CD8-positive, alpha-beta memory T cell (primary cell): Measurements from ENCODE around the gene CAMKK1. TPM values are rescaled to one million over a fixed set of nuclear protein-coding genes. Genes with fewer than 3 reads are reported as not detected.

Experiments
- CTCF ChIA-PET: fragments of 350-600 bp; sonication (Branson Sonifier 250); formaldehyde crosslinking; loops from one replicate; lab custom pipeline; 2021; ENCODE audit warnings: antibody characterized with exemption; lab: Charles Lee
- POLR2A ChIA-PET: fragments of 350-600 bp; sonication (Branson Sonifier 250); formaldehyde crosslinking; loops from one replicate; lab custom pipeline; 2021; ENCODE audit warnings: antibody characterized with exemption; lab: Charles Lee
- DNase-seq, 5 donors: peaks; one replicate each; pipeline versions ENCODE4 v3.0.0 to v3.0.0-alpha.2; 2020 to 2022; ENCODE audit warnings: mixed read lengths in 1 of 5
- H3K27ac ChIP-seq: one replicate; pipeline ENCODE4 v1.7.0; 2013; ENCODE audit warnings: low read depth, mild to moderate bottlenecking, low read length, moderate library complexity
- H3K27me3 ChIP-seq: 2 replicates; pipeline ENCODE4 v1.7.0; 2013; ENCODE audit warnings: low read length, mild to moderate bottlenecking; ENCODE audit not compliant: insufficient read depth, poor library complexity, severe bottlenecking
- H3K36me3 ChIP-seq: 2 replicates; pipeline ENCODE4 v1.7.0; 2013; ENCODE audit warnings: mild to moderate bottlenecking, low read length, moderate library complexity; ENCODE audit not compliant: insufficient read depth
- H3K4me1 ChIP-seq: 2 replicates; pipeline ENCODE4 v1.7.0; 2013; ENCODE audit warnings: mild to moderate bottlenecking, low read length, moderate library complexity; ENCODE audit not compliant: insufficient read depth
- H3K4me3 ChIP-seq: 2 replicates; pipeline ENCODE4 v1.7.0; 2013; ENCODE audit warnings: mild to moderate bottlenecking, low read length
- H3K9me3 ChIP-seq: 2 replicates; pipeline ENCODE4 v1.7.0; 2013; ENCODE audit warnings: mild to moderate bottlenecking, low read length
- H3K27ac Mint-ChIP-seq, 8 donors: one replicate each; pipeline ENCODE4 v1.8.0; 2020 to 2021; ENCODE audit warnings: mixed read lengths in 8 of 8, mild to moderate bottlenecking in 6 of 8, inconsistent platforms in 3 of 8, moderate library complexity in 3 of 8
- H3K27me3 Mint-ChIP-seq, 2 donors: one replicate each; pipeline ENCODE4 v1.8.0; 2020 to 2021; ENCODE audit warnings: mixed read lengths in 2 of 2, mild to moderate bottlenecking in 1 of 2, moderate library complexity in 1 of 2
- H3K36me3 Mint-ChIP-seq, 3 donors: one replicate each; pipeline ENCODE4 v1.8.0; 2020 to 2021; ENCODE audit warnings: mixed read lengths in 3 of 3, inconsistent platforms in 1 of 3, mild to moderate bottlenecking in 1 of 3
- H3K4me1 Mint-ChIP-seq, 3 donors: one replicate each; pipeline ENCODE4 v1.8.0; 2020 to 2021; ENCODE audit warnings: mixed read lengths in 3 of 3, inconsistent platforms in 1 of 3, mild to moderate bottlenecking in 1 of 3
- H3K4me3 Mint-ChIP-seq, 7 donors: one replicate each; pipeline ENCODE4 v1.8.0; 2020 to 2021; ENCODE audit warnings: mixed read lengths in 7 of 7, mild to moderate bottlenecking in 6 of 7, moderate library complexity in 4 of 7, inconsistent platforms in 2 of 7
- H3K9me3 Mint-ChIP-seq, 5 donors: one replicate each; pipeline ENCODE4 v1.8.0; 2020 to 2022; ENCODE audit warnings: mixed read lengths in 5 of 5, mild to moderate bottlenecking in 3 of 5, moderate library complexity in 2 of 5, inconsistent platforms in 1 of 5
- polyA plus RNA-seq: library from polyadenylated mRNA; unstranded; fragments of 300-500 nt; fragmentation: Illumina TruSeq; gene quantifications from one replicate; pipeline ENCODE4 v1.2.3, GENCODE V29; 2021
- total RNA-seq, 2 experiments: library from RNA; stranded (reverse); gene quantifications; one replicate each; pipeline ENCODE4 v1.2.3, GENCODE V29; 2021

CAMKK1 gene
- total and polyA plus RNA-seq, 3 experiments from 2014 or later = 1.1 to 2.7 (median 2.3) TPM

- H3K4me1 Mint-ChIP-seq = no peaks in the 10 kb centered on the region
- no peak overlapping the region for H3K27ac Mint-ChIP-seq
- CTCF ChIA-PET = no interaction called here
- H3K9me3 ChIP-seq = no peaks in the 10 kb centered on the region
- H3K27ac ChIP-seq = no peak overlapping the region
- H3K4me3 ChIP-seq = no peak overlapping the region
- peaks cover 22 to 86% (median 39%) of the 10 kb centered on the region in 3 donors for H3K36me3 Mint-ChIP-seq
- H3K4me1 ChIP-seq = no peaks in the 10 kb centered on the region
- H3K27me3 Mint-ChIP-seq = no peaks in the 10 kb centered on the region
- no peaks in the 10 kb centered on the region for H3K27me3 ChIP-seq
- DNase-seq = no peak
- no peak overlapping the region for H3K4me3 Mint-ChIP-seq
- peaks cover 38% of the 10 kb centered on the region for H3K36me3 ChIP-seq
- no peaks in the 10 kb centered on the region for H3K9me3 Mint-ChIP-seq
- POLR2A ChIA-PET = no interaction called here
Measured at GRCh38 chr17:3818786-3819185, 74.1 kb downstream of the CAMKK1 start.

- Histone ChIP-seq H3K9me3 (no peaks in the 10 kb centered on the region), H3K27ac (no peak overlapping the region), H3K27me3 (no peaks in the 10 kb centered on the region), H3K4me3 (no peak overlapping the region), H3K4me1 (no peaks in the 10 kb centered on the region), H3K36me3 (peaks cover 42% of the 10 kb centered on the region)
- Mint-ChIP-seq H3K9me3 (no peaks in the 10 kb centered on the region), H3K4me3 (no peak overlapping the region), H3K36me3 (peaks cover 22 to 87% (median 38%) of the 10 kb centered on the region in 3 donors), H3K27me3 (no peaks in the 10 kb centered on the region), H3K27ac (peak overlapping the region in 1 of 8 donors; percentile 17), H3K4me1 (no peaks in the 10 kb centered on the region)
- POLR2A ChIA-PET = no interaction called here
- DNase-seq = no peak
- CTCF ChIA-PET = interaction anchor here (0.7 kb wide), 1 partner anchor 80 kb away, joined by 3 read pairs; no protein-coding TSS in a partner anchor
Measured at GRCh38 chr17:3817851-3818605, 74.8 kb downstream of the CAMKK1 start.

- ChIA-PET POLR2A (no interaction called here), CTCF (interaction anchor here (0.9 to 2.2 kb wide), 2 partner anchors 10 to 78 kb away, joined by 4 to 13 read pairs; no protein-coding TSS in a partner anchor)
- H3K27ac ChIP-seq = no peak overlapping the region
- H3K4me1 ChIP-seq = no peaks in the 10 kb centered on the region
- H3K27me3 ChIP-seq = no peaks in the 10 kb centered on the region
- no peaks in the 10 kb centered on the region for H3K4me1 Mint-ChIP-seq
- no peaks in the 10 kb centered on the region for H3K9me3 Mint-ChIP-seq
- no peak overlapping the region for H3K4me3 ChIP-seq
- no peak for DNase-seq
- peaks cover 22 to 85% (median 34%) of the 10 kb centered on the region in 3 donors for H3K36me3 Mint-ChIP-seq
- no peak overlapping the region for H3K4me3 Mint-ChIP-seq
- H3K9me3 ChIP-seq = no peaks in the 10 kb centered on the region
- no peak overlapping the region for H3K27ac Mint-ChIP-seq
- H3K36me3 ChIP-seq = peaks cover 41% of the 10 kb centered on the region
- H3K27me3 Mint-ChIP-seq = no peaks in the 10 kb centered on the region
Measured at GRCh38 chr17:3815925-3816324, 76.9 kb downstream of the CAMKK1 start.

GRCh38 chr17:3815122-3815521, 77.7 kb downstream of the CAMKK1 start:
- no peaks in the 10 kb centered on the region for H3K9me3 Mint-ChIP-seq
- H3K4me3 Mint-ChIP-seq = no peak overlapping the region
- Histone ChIP-seq H3K9me3 (no peaks in the 10 kb centered on the region), H3K4me1 (no peaks in the 10 kb centered on the region), H3K36me3 (peaks cover 47% of the 10 kb centered on the region), H3K27ac (no peak overlapping the region), H3K27me3 (no peaks in the 10 kb centered on the region), H3K4me3 (no peak overlapping the region)
- ChIA-PET CTCF (interaction anchor here (0.9 to 2.2 kb wide), 3 partner anchors 11 to 77 kb away, joined by 3 to 13 read pairs (median 4); no protein-coding TSS in a partner anchor), POLR2A (no interaction called here)
- no peak for DNase-seq
- peaks cover 22 to 86% (median 30%) of the 10 kb centered on the region in 3 donors for H3K36me3 Mint-ChIP-seq
- no peaks in the 10 kb centered on the region for H3K4me1 Mint-ChIP-seq
- H3K27ac Mint-ChIP-seq = peak overlapping the region in 4 of 8 donors; percentile 14 to 77 (median 72)
- no peaks in the 10 kb centered on the region for H3K27me3 Mint-ChIP-seq

GRCh38 chr17:3814361-3814760, 78.5 kb downstream of the CAMKK1 start:
- no peak overlapping the region for H3K4me3 Mint-ChIP-seq
- H3K4me1 ChIP-seq = no peaks in the 10 kb centered on the region
- no peak overlapping the region for H3K27ac ChIP-seq
- H3K9me3 ChIP-seq = no peaks in the 10 kb centered on the region
- ChIA-PET POLR2A (no interaction called here), CTCF (interaction anchor here (0.9 kb wide), 1 partner anchor 14 kb away, joined by 3 read pairs; no protein-coding TSS in a partner anchor)
- no peaks in the 10 kb centered on the region for H3K4me1 Mint-ChIP-seq
- H3K4me3 ChIP-seq = no peak overlapping the region
- H3K36me3 ChIP-seq = peaks cover 49% of the 10 kb centered on the region
- DNase-seq = no peak
- H3K36me3 Mint-ChIP-seq = peaks cover 22 to 86% (median 31%) of the 10 kb centered on the region in 3 donors
- no peaks in the 10 kb centered on the region for H3K27me3 Mint-ChIP-seq
- peak overlapping the region in 1 of 8 donors; percentile 29 for H3K27ac Mint-ChIP-seq
- no peaks in the 10 kb centered on the region for H3K9me3 Mint-ChIP-seq
- no peaks in the 10 kb centered on the region for H3K27me3 ChIP-seq

- POLR2A ChIA-PET = no interaction called here
- H3K27ac ChIP-seq = no peak overlapping the region
- no peaks in the 10 kb centered on the region for H3K9me3 ChIP-seq
- Mint-ChIP-seq H3K36me3 (peaks cover 20 to 84% (median 32%) of the 10 kb centered on the region in 3 donors), H3K27ac (peak overlapping the region in 1 of 8 donors; percentile 64), H3K4me1 (peaks cover 0 to 3% (median 0%) of the 10 kb centered on the region in 3 donors), H3K27me3 (no peaks in the 10 kb centered on the region), H3K4me3 (no peak overlapping the region), H3K9me3 (no peaks in the 10 kb centered on the region)
- peaks cover 49% of the 10 kb centered on the region for H3K36me3 ChIP-seq
- no peaks in the 10 kb centered on the region for H3K4me1 ChIP-seq
- no peaks in the 10 kb centered on the region for H3K27me3 ChIP-seq
- no peak for DNase-seq
- CTCF ChIA-PET = interaction anchor here (1.4 to 4.4 kb wide), 2 partner anchors 12 to 76 kb away, joined by 4 to 19 read pairs; no protein-coding TSS in a partner anchor
- H3K4me3 ChIP-seq = no peak overlapping the region
Measured at GRCh38 chr17:3813171-3813570, 79.7 kb downstream of the CAMKK1 start.

GRCh38 chr17:3812771-3813170, 80.1 kb downstream of the CAMKK1 start:
- peaks cover 0 to 3% (median 0%) of the 10 kb centered on the region in 3 donors for H3K4me1 Mint-ChIP-seq
- H3K9me3 Mint-ChIP-seq = no peaks in the 10 kb centered on the region
- H3K4me3 Mint-ChIP-seq = no peak overlapping the region
- no peaks in the 10 kb centered on the region for H3K27me3 Mint-ChIP-seq
- POLR2A ChIA-PET = no interaction called here
- DNase-seq = no peak
- CTCF ChIA-PET = interaction anchor here (1.4 to 4.4 kb wide), 2 partner anchors 13 to 75 kb away, joined by 4 to 19 read pairs; no protein-coding TSS in a partner anchor
- Histone ChIP-seq H3K4me1 (no peaks in the 10 kb centered on the region), H3K27me3 (no peaks in the 10 kb centered on the region), H3K9me3 (no peaks in the 10 kb centered on the region), H3K36me3 (peaks cover 49% of the 10 kb centered on the region), H3K27ac (no peak overlapping the region), H3K4me3 (no peak overlapping the region)
- H3K36me3 Mint-ChIP-seq = peaks cover 21 to 85% (median 34%) of the 10 kb centered on the region in 3 donors
- peak overlapping the region in 1 of 8 donors; percentile 64 for H3K27ac Mint-ChIP-seq

GRCh38 chr17:3812284-3812683, 80.6 kb downstream of the CAMKK1 start:
- Mint-ChIP-seq H3K27me3 (no peaks in the 10 kb centered on the region), H3K4me1 (peaks cover 0 to 3% (median 0%) of the 10 kb centered on the region in 3 donors), H3K4me3 (no peak overlapping the region), H3K27ac (peak overlapping the region in 1 of 8 donors; percentile 63), H3K9me3 (no peaks in the 10 kb centered on the region), H3K36me3 (peaks cover 21 to 87% (median 34%) of the 10 kb centered on the region in 3 donors)
- H3K4me1 ChIP-seq = no peaks in the 10 kb centered on the region
- POLR2A ChIA-PET = no interaction called here
- H3K36me3 ChIP-seq = peaks cover 49% of the 10 kb centered on the region
- H3K9me3 ChIP-seq = no peaks in the 10 kb centered on the region
- no peaks in the 10 kb centered on the region for H3K27me3 ChIP-seq
- H3K4me3 ChIP-seq = no peak overlapping the region
- CTCF ChIA-PET = interaction anchor here (1.2 to 4.4 kb wide), 3 partner anchors 13 to 75 kb away, joined by 4 to 19 read pairs (median 5); partner anchors contain the start of gene NCBP3
- no peak for DNase-seq
- H3K27ac ChIP-seq = no peak overlapping the region
